Astrocyte (in vitro differentiated cells and primary cell): ENCODE data around the gene CEACAM6.

Source experiments
- CTCF ChIP-seq: IDR thresholded peaks from 2 replicates; pipeline ENCODE4 v1.5.1; 2011; ENCODE audit warnings: low read depth, mild to moderate bottlenecking, inconsistent platforms, low read length, moderate library complexity; ENCODE audit not compliant: insufficient read depth
- EZH2 ChIP-seq: IDR thresholded peaks from 2 replicates; pipeline ENCODE4 v1.6.1; 2012; ENCODE audit warnings: mild to moderate bottlenecking, low read length, inconsistent platforms; ENCODE audit not compliant: insufficient read depth

- TF ChIP-seq CTCF: no peak
- no peak for TF ChIP-seq EZH2
Measured at GRCh38 chr19:41784743-41785142, 29.4 kb downstream of the CEACAM6 start.
